Measurements from ENCODE around the gene GRM6.

DNA sequence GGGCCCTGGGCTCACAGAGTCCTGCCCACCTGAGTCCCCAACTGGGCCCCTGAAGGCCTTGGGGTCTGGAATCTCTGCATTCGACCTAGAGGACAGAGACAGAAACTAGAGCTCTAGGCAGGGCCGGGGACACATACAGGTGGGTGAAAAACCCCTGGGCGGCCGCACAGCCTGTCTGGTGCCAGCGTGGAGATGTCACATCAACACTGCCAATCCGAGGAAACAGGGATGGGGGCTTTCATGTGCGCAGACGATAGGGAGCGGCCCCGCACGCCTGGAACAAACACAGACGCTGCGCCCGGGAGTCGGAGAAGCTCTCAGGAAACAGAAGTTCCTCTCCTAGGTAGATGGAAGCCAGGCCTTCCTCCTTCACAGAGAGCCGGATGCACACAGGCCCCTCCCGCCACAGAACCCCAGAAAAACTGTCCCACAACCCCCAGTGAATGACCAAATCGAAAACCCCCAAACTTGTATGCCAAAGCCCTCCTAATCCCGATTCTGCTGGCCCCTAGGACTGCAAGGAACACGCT lies 1.8 kb downstream of the GRM6 start:
- no peak for TF ChIP-seq EZH2 (IDR thresholded peaks at IDR 0.05; ENCODE audit: low read length)
- TF ChIP-seq, protein P1, sequence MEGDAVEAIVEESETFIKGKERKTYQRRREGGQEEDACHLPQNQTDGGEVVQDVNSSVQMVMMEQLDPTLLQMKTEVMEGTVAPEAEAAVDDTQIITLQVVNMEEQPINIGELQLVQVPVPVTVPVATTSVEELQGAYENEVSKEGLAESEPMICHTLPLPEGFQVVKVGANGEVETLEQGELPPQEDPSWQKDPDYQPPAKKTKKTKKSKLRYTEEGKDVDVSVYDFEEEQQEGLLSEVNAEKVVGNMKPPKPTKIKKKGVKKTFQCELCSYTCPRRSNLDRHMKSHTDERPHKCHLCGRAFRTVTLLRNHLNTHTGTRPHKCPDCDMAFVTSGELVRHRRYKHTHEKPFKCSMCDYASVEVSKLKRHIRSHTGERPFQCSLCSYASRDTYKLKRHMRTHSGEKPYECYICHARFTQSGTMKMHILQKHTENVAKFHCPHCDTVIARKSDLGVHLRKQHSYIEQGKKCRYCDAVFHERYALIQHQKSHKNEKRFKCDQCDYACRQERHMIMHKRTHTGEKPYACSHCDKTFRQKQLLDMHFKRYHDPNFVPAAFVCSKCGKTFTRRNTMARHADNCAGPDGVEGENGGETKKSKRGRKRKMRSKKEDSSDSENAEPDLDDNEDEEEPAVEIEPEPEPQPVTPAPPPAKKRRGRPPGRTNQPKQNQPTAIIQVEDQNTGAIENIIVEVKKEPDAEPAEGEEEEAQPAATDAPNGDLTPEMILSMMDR (optimal IDR thresholded peaks at IDR 0.05 in 1 of 3, IDR thresholded peaks at IDR 0.05 in 1 of 3, conservative IDR thresholded peaks at IDR 0.05 in 1 of 3; ENCODE audit: extremely low read depth in 1 of 3, insufficient read depth in 2 of 3, low read length in 3 of 3): no peak
